ENCODE data around the gene ARID4A.

DNA sequence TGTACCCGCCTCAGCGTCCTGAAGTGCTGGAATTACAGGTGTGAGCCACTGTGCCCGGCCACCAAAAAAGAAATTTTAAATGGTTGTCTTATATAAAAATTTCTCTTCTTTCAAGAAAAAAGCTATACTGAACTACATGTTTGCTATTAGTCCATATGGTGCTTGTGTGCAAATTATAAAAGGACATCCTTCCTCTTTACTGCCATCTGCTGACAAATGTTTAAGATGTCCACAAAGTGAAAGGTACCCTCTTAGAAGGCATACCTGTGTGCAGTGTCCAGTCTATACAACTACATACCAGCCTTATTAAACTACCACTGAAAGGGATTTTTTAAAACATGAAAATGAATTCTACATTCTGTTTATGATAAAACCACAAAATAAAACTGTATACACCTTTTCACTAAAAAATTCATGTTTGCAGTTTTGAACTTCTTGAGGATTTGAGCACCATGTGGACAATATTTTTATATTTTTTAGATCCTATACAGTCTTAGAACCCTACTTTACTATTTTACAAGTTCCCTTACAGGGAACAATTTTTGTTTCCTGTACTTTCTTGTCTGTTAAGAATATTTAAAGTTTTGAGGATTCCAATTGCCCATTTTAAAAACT lies 64.5 kb downstream of the ARID4A start:
- no peak for TF ChIP-seq MXI1 (IDR thresholded peaks at IDR 0.05; ENCODE audit: low read depth, low read length)
- TF ChIP-seq SMC3 (IDR thresholded peaks at IDR 0.05; ENCODE audit: borderline replicate concordance, low read length): peak; percentile 25; the same call in 1 of the 2 replicates
- no peak for TF ChIP-seq CEBPB (IDR thresholded peaks at IDR 0.05; ENCODE audit: borderline replicate concordance in 1 of 2, low read depth in 2 of 2, low read length in 2 of 2)
- TF ChIP-seq GATAD2B (conservative IDR thresholded peaks at IDR 0.05; ENCODE audit: low read depth): no peak
